Stomach smooth muscle (tissue), 2 donors: ENCODE measurements around the gene SPTBN1.
"Not testable (repeated sequence)": the region's sequence is repeated elsewhere in the genome, so short reads cannot be mapped to it uniquely, and the experiment has no call there.

ENCODE experiments used
- H3K27ac ChIP-seq: one replicate; pipeline ENCODE4 v1.7.0; 2013; ENCODE audit warnings: mild to moderate bottlenecking, low read length, inconsistent platforms
- H3K27me3 ChIP-seq, 2 donors: one replicate each; pipeline ENCODE4 v1.7.0; 2013; ENCODE audit warnings: low read length in 2 of 2; ENCODE audit not compliant: insufficient read depth in 2 of 2, control insufficient read depth in 1 of 2
- H3K36me3 ChIP-seq, 2 donors: one replicate each; pipeline ENCODE4 v1.7.0; 2013; ENCODE audit warnings: low read length in 2 of 2; ENCODE audit not compliant: control insufficient read depth in 2 of 2, insufficient read depth in 2 of 2
- H3K4me1 ChIP-seq: one replicate; pipeline ENCODE4 v1.7.0; 2013; ENCODE audit warnings: low read length; ENCODE audit not compliant: control insufficient read depth, insufficient read depth
- H3K4me3 ChIP-seq, 2 donors: one replicate each; pipeline ENCODE4 v1.7.0; 2013; ENCODE audit warnings: low read length in 2 of 2
- H3K9ac ChIP-seq, 2 donors: one replicate each; pipeline ENCODE4 v1.7.0; 2013; ENCODE audit warnings: low read length in 2 of 2, mild to moderate bottlenecking in 1 of 2
- H3K9me3 ChIP-seq, 2 donors: one replicate each; pipeline ENCODE4 v1.7.0; 2013; ENCODE audit warnings: low read length in 2 of 2; ENCODE audit not compliant: control insufficient read depth in 2 of 2
- donor health status: healthy.
- donor health status: Pancreatic carcinoma.

SPTBN1 gene

GRCh38 chr2:54685263-54685775 is 229.2 kb downstream of the SPTBN1 start:
- no peaks in the 10 kb centered on the region for H3K36me3 ChIP-seq
- H3K4me3 ChIP-seq = no peak overlapping the region
- H3K27ac ChIP-seq = no peak overlapping the region
- H3K4me1 ChIP-seq = peaks cover 3% of the 10 kb centered on the region
- H3K9ac ChIP-seq = no peak overlapping the region
- H3K27me3 ChIP-seq = no peaks in the 10 kb centered on the region
- no peaks in the 10 kb centered on the region for H3K9me3 ChIP-seq

DNA sequence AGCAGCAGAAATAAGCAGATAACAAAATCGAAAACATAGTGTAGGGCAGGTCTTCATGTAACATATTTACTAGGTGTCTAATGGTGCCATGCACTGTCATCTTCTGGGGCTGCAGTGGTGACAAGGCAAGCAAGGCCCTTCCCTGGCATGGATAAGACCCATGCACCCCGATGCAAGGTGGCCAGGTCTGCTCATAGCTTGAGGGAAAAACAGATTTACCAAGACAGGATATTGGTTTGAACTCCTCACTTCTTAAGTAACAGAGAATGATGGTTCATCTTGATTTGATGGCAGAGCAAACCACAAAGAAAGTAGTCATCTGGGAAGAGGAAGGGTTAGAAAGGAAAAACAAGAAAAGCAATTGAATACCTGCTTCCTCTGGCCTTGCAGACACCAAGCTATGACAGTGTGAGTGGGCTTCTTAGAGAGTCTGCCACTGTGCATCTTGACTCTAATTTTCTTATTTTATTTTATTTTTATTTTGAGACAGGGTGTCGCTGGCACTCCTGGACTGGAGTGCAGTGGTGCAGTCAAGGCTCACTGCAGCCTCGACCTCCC is 231.5 kb downstream of the SPTBN1 start:
- peaks cover 0 to 3% of the 10 kb centered on the region in 2 donors for H3K27me3 ChIP-seq
- no peaks in the 10 kb centered on the region for H3K36me3 ChIP-seq
- H3K4me1 ChIP-seq = no peaks in the 10 kb centered on the region
- H3K9ac ChIP-seq = no peak overlapping the region
- H3K4me3 ChIP-seq = no peak overlapping the region
- H3K9me3 ChIP-seq = no peaks in the 10 kb centered on the region
- H3K27ac ChIP-seq = no peak overlapping the region

- Histone ChIP-seq H3K9ac (no peak overlapping the region), H3K4me3 (no peak overlapping the region), H3K4me1 (no peaks in the 10 kb centered on the region), H3K27me3 (peaks cover 0 to 3% of the 10 kb centered on the region in 2 donors), H3K36me3 (no peaks in the 10 kb centered on the region), H3K27ac (no peak overlapping the region), H3K9me3 (no peaks in the 10 kb centered on the region)
These were observed 235.5 kb downstream of the SPTBN1 start for GRCh38 chr2:54691445-54692135.

GRCh38 chr2:54692556-54692955 is 236.4 kb downstream of the SPTBN1 start:
- no peak overlapping the region for H3K27ac ChIP-seq
- H3K36me3 ChIP-seq = no peaks in the 10 kb centered on the region
- no peaks in the 10 kb centered on the region for H3K4me1 ChIP-seq
- H3K9ac ChIP-seq = no peak overlapping the region
- peaks cover 0 to 3% of the 10 kb centered on the region in 2 donors for H3K27me3 ChIP-seq
- no peaks in the 10 kb centered on the region for H3K9me3 ChIP-seq
- no peak overlapping the region for H3K4me3 ChIP-seq

GRCh38 chr2:54695378-54695777 is 239.3 kb downstream of the SPTBN1 start:
- H3K4me1 ChIP-seq = no peaks in the 10 kb centered on the region
- peaks cover 0 to 3% of the 10 kb centered on the region in 2 donors for H3K27me3 ChIP-seq
- H3K9me3 ChIP-seq = no peaks in the 10 kb centered on the region
- no peak overlapping the region for H3K4me3 ChIP-seq
- H3K27ac ChIP-seq = no peak overlapping the region
- H3K9ac ChIP-seq = no peak overlapping the region
- no peaks in the 10 kb centered on the region for H3K36me3 ChIP-seq

DNA sequence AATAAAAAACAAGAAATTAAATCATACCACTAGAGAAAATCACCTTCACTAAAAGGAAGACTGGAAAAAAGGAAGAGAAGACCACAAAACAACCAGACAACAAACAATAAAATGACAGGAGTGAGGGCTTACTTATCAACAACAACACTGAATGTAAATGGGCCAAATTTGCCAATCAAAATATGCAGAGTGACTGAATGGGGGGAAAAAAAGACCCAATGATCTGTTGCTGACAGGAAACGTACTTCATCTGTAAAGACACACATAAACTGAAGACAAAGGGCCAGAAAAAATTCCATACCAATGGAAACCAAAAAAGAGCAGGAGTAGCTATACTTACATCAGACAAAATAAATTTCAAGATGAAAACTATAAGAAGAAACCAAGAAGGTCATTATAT is 241.8 kb downstream of the SPTBN1 start:
- H3K4me1 ChIP-seq = no peaks in the 10 kb centered on the region
- no peaks in the 10 kb centered on the region for H3K27me3 ChIP-seq
- H3K36me3 ChIP-seq = no peaks in the 10 kb centered on the region
- no peaks in the 10 kb centered on the region for H3K9me3 ChIP-seq
- H3K27ac ChIP-seq = no peak overlapping the region
- no peak overlapping the region for H3K4me3 ChIP-seq
- no peak overlapping the region for H3K9ac ChIP-seq

DNA sequence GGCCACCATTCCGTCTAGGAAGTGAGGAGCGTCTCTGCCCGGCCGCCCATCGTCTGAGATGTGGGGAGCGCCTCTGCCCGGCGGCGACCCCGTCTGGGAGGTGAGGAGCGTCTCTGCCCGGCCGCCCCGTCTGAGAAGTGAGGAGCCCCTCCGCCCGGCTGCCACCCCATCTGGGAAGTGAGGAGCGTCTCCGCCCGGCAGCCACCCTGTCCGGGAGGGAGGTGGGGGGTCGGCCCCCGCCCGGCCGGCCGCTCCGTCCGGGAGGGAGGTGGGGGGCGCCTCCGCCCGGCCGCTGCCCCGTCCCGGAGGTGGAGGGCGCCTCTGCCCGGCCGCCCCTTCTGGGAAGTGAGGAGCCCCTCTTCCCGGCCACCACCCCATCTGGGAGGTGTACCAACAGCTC is 242.8 kb downstream of the SPTBN1 start:
- not testable (repeated sequence) for H3K9me3 ChIP-seq, H3K4me3 ChIP-seq, H3K27me3 ChIP-seq, H3K27ac ChIP-seq, H3K4me1 ChIP-seq, H3K36me3 ChIP-seq, H3K9ac ChIP-seq

DNA sequence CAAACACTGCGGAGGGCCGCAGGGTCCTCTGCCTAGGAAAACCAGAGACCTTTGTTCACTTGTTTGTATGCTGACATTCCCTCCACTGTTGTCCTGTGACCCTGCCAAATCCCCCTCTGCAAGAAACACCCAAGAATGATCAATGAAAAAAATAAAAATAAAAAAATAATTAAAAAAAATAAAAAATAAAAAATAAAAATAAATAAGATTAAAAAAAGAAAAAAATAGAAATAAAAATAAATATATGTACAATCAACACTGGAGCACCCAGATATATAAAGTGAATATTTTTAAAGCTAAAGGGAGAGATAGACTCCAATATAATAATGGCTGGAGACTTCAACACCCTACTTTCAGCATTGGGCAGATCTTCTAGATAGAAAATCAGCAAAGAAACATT is 243.5 kb downstream of the SPTBN1 start:
- Histone ChIP-seq H3K9ac (no peak overlapping the region), H3K9me3 (no peaks in the 10 kb centered on the region), H3K36me3 (no peaks in the 10 kb centered on the region), H3K4me1 (no peaks in the 10 kb centered on the region), H3K27me3 (no peaks in the 10 kb centered on the region), H3K4me3 (no peak overlapping the region), H3K27ac (no peak overlapping the region)

DNA sequence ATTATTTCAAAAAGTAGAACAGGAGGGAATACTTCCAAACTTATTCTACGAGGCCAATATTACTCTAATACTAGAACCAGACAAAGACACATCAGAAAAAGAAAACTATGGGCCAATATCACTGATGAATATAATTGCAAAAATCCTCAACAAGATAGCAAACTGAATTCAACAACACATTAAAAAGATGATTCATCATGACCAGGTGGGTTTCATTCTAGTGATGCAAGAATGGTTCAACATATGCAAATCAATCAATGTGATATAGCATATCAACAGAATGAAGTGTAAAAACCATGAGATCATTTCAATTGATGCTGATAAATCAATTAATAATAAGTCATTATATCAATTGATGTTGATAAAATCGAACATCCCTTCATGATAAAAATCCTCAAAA is 244.9 kb downstream of the SPTBN1 start:
- Histone ChIP-seq H3K4me1 (no peaks in the 10 kb centered on the region), H3K27me3 (no peaks in the 10 kb centered on the region), H3K9ac (no peak overlapping the region), H3K9me3 (no peaks in the 10 kb centered on the region), H3K4me3 (no peak overlapping the region), H3K36me3 (no peaks in the 10 kb centered on the region), H3K27ac (no peak overlapping the region)

DNA sequence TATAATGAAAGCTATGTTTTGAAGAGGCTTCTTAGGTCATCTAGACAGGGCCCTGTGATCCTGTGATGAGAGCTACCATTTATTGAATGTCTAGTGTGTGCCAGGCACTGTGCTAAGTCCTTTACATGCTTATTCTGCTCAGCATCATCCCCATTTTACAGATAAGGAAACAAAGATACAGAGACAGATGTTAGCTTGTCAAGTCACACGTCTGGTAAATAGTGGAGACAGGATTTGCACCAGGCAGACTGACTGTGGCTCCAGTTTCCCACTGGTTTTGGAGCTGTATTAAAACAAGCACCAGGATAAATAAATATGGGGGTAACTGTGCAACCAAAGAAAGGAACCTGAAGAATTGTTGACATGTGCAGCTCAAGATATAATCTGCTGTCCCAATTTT is 248.1 kb downstream of the SPTBN1 start:
- no peak overlapping the region for H3K9ac ChIP-seq
- no peak overlapping the region for H3K27ac ChIP-seq
- peaks cover 0 to 4% of the 10 kb centered on the region in 2 donors for H3K27me3 ChIP-seq
- H3K36me3 ChIP-seq = no peaks in the 10 kb centered on the region
- no peaks in the 10 kb centered on the region for H3K9me3 ChIP-seq
- peaks cover 8% of the 10 kb centered on the region for H3K4me1 ChIP-seq
- no peak overlapping the region for H3K4me3 ChIP-seq
